ENCODE results near the gene TRHDE. TPM values are rescaled to one million over a fixed set of nuclear protein-coding genes. Genes with fewer than 3 reads are reported as not detected.
"Not testable (repeated sequence)": the region's sequence is repeated elsewhere in the genome, so short reads cannot be mapped to it uniquely, and the experiment has no call there.

TRHDE gene
- total RNA-seq, 4 donors from 2014 or later = 0.05 to 0.81 (median 0.40) TPM

GRCh38 chr12:72509891-72510290 lies 237.7 kb downstream of the TRHDE start:
- Histone ChIP-seq H3K4me3 (replicated peaks in 1 of 3) (no peak overlapping the region), H3K36me3 (no peaks in the 10 kb centered on the region), H3K9me3 (no peaks in the 10 kb centered on the region), H3K27ac (no peak overlapping the region), H3K27me3 (no peaks in the 10 kb centered on the region), H3K4me1 (no peaks in the 10 kb centered on the region)
- WGBS, 2 donors = 91 to 92% methylated on average over 1 of the region's 1 CpG
- no peak for DNase-seq
- intact Hi-C loops (cut with DNase I) = no loop called here
- TF ChIP-seq POLR2A (IDR thresholded peaks at IDR 0.05) (no peak), CTCF (IDR thresholded peaks at IDR 0.05) (no peak)

- H3K36me3 ChIP-seq = no peaks in the 10 kb centered on the region
- no peak for DNase-seq
- no peaks in the 10 kb centered on the region for H3K9me3 ChIP-seq
- intact Hi-C loops (cut with DNase I) = no loop called here
- H3K4me3 ChIP-seq (replicated peaks in 1 of 3) = no peak overlapping the region
- no peaks in the 10 kb centered on the region for H3K4me1 ChIP-seq
- no peak for TF ChIP-seq CTCF (IDR thresholded peaks at IDR 0.05)
- no peak for TF ChIP-seq POLR2A (IDR thresholded peaks at IDR 0.05)
- 56 to 71% methylated on average over 1 of the region's 1 CpG for WGBS, 2 donors
- H3K27ac ChIP-seq = no peak overlapping the region
- no peaks in the 10 kb centered on the region for H3K27me3 ChIP-seq
These were observed 238.6 kb downstream of the TRHDE start for GRCh38 chr12:72510772-72511171.

- intact Hi-C loops (cut with DNase I) = no loop called here
- no peaks in the 10 kb centered on the region for H3K4me1 ChIP-seq
- H3K4me3 ChIP-seq (replicated peaks in 1 of 3) = no peak overlapping the region
- no peaks in the 10 kb centered on the region for H3K9me3 ChIP-seq
- no peak for DNase-seq
- no peaks in the 10 kb centered on the region for H3K27me3 ChIP-seq
- TF ChIP-seq CTCF (IDR thresholded peaks at IDR 0.05) = no peak
- TF ChIP-seq POLR2A (IDR thresholded peaks at IDR 0.05) = no peak
- no peaks in the 10 kb centered on the region for H3K36me3 ChIP-seq
- no peak overlapping the region for H3K27ac ChIP-seq
- WGBS, 2 donors = 86 to 90% methylated on average over 2 of the region's 2 CpGs
These were observed 239.3 kb downstream of the TRHDE start for GRCh38 chr12:72511498-72511897.

GRCh38 chr12:72511906-72512305 lies 239.7 kb downstream of the TRHDE start:
- H3K4me1 ChIP-seq = no peaks in the 10 kb centered on the region
- WGBS, 2 donors = 13 to 14% methylated on average over 3 of the region's 3 CpGs
- intact Hi-C loops (cut with DNase I) = no loop called here

GRCh38 chr12:72520044-72520678 lies 248.0 kb downstream of the TRHDE start:
- H3K36me3 ChIP-seq; H3K9me3 ChIP-seq; H3K4me1 ChIP-seq; H3K27ac ChIP-seq; intact Hi-C loops (cut with DNase I); H3K27me3 ChIP-seq; H3K4me3 ChIP-seq (replicated peaks in 1 of 3); DNase-seq: not testable (repeated sequence)
- WGBS, 2 donors = 95 to 97% methylated on average over 19 to 27 of the region's 27 CpGs

More at GRCh38 chr12:72511906-72512305, 239.7 kb downstream of the TRHDE start:
- H3K27me3 ChIP-seq = no peaks in the 10 kb centered on the region
- no peak overlapping the region for H3K4me3 ChIP-seq (replicated peaks in 1 of 3)
- DNase-seq = no peak
- TF ChIP-seq CTCF (IDR thresholded peaks at IDR 0.05) = no peak
- TF ChIP-seq POLR2A (IDR thresholded peaks at IDR 0.05) = no peak
- H3K36me3 ChIP-seq = no peaks in the 10 kb centered on the region
- H3K9me3 ChIP-seq = no peaks in the 10 kb centered on the region
- H3K27ac ChIP-seq = no peak overlapping the region
